H9 (cell line): ENCODE measurements around the gene CDO1. TPM values are rescaled to one million over a fixed set of nuclear protein-coding genes. Genes with fewer than 3 reads are reported as not detected.

Experiments
- DNase-seq: peaks from one replicate; pipeline ENCODE4 v3.0.0-alpha.2; 2017
- H2AFZ ChIP-seq: one replicate; pipeline ENCODE4 v1.6.1; 2013; ENCODE audit warnings: mild to moderate bottlenecking, low read length, control low read depth, moderate library complexity
- H2AK5ac ChIP-seq: 2 replicates; pipeline ENCODE4 v1.6.1; 2013; ENCODE audit warnings: low read length, control low read depth, mixed read lengths; ENCODE audit not compliant: insufficient read length
- H2BK120ac ChIP-seq: one replicate; pipeline ENCODE4 v1.6.1; 2013; ENCODE audit warnings: low read depth, mild to moderate bottlenecking, low read length, control low read depth, inconsistent platforms; ENCODE audit not compliant: poor library complexity, severe bottlenecking
- H2BK12ac ChIP-seq: 2 replicates; pipeline ENCODE4 v1.6.1; 2013; ENCODE audit warnings: low read length, control low read depth, mixed read lengths, low read depth; ENCODE audit not compliant: insufficient read length
- H2BK15ac ChIP-seq: 2 replicates; pipeline ENCODE4 v1.6.1; 2013; ENCODE audit warnings: low read depth, low read length, control low read depth
- H2BK20ac ChIP-seq: one replicate; pipeline ENCODE4 v1.6.1; 2013; ENCODE audit warnings: low read depth, mild to moderate bottlenecking, low read length, control low read depth, inconsistent platforms; ENCODE audit not compliant: poor library complexity, severe bottlenecking
- H2BK5ac ChIP-seq: 2 replicates; pipeline ENCODE4 v1.6.1; 2013; ENCODE audit warnings: low read length, control low read depth, mixed read lengths; ENCODE audit not compliant: insufficient read length
- H3K14ac ChIP-seq: 2 replicates; pipeline ENCODE4 v1.6.1; 2013; ENCODE audit warnings: low read length, control low read depth; ENCODE audit not compliant: insufficient read depth
- H3K18ac ChIP-seq: 2 replicates; pipeline ENCODE4 v1.6.1; 2013; ENCODE audit warnings: low read depth, mild to moderate bottlenecking, mixed read lengths, low read length, control low read depth; ENCODE audit not compliant: insufficient read length
- H3K23ac ChIP-seq: 2 replicates; pipeline ENCODE4 v1.6.1; 2013; ENCODE audit warnings: low read length, control low read depth, mixed read lengths, low read depth; ENCODE audit not compliant: insufficient read length
- H3K23me2 ChIP-seq: 2 replicates; pipeline ENCODE4 v1.6.1; 2013; ENCODE audit warnings: low read depth, mild to moderate bottlenecking, mixed read lengths, low read length, control low read depth; ENCODE audit not compliant: insufficient read length, poor library complexity, severe bottlenecking
- H3K27ac ChIP-seq: 2 replicates; pipeline ENCODE4 v1.5.1; 2013; ENCODE audit warnings: low read length, control low read depth, mixed read lengths, low read depth; ENCODE audit not compliant: insufficient read length
- H3K27me3 ChIP-seq: 2 replicates; pipeline ENCODE4 v1.6.1; 2013; ENCODE audit warnings: low read length, control low read depth, inconsistent platforms; ENCODE audit not compliant: insufficient read depth
- H3K4ac ChIP-seq: 2 replicates; pipeline ENCODE4 v1.6.1; 2013; ENCODE audit warnings: low read depth, mild to moderate bottlenecking, control low read depth, inconsistent platforms, low read length, moderate library complexity
- H3K4me1 ChIP-seq: 2 replicates; pipeline ENCODE4 v1.6.1; 2013; ENCODE audit warnings: low read length, control low read depth, inconsistent platforms; ENCODE audit not compliant: insufficient read depth
- H3K4me2 ChIP-seq: 2 replicates; pipeline ENCODE4 v1.6.1; 2013; ENCODE audit warnings: low read length, control low read depth, mixed read lengths; ENCODE audit not compliant: insufficient read length, insufficient read depth
- H3K56ac ChIP-seq: 2 replicates; pipeline ENCODE4 v1.6.1; 2013; ENCODE audit warnings: low read depth, mild to moderate bottlenecking, mixed read lengths, low read length, control low read depth; ENCODE audit not compliant: insufficient read length
- H3K79me1 ChIP-seq: 2 replicates; pipeline ENCODE4 v1.6.1; 2013; ENCODE audit warnings: low read depth, mild to moderate bottlenecking, moderate library complexity, low read length, control low read depth, inconsistent platforms; ENCODE audit not compliant: insufficient read depth, poor library complexity, severe bottlenecking
- H3K79me2 ChIP-seq: 2 replicates; pipeline ENCODE4 v1.6.1; 2013; ENCODE audit warnings: low read length, control low read depth, inconsistent platforms; ENCODE audit not compliant: insufficient read depth
- H3K9ac ChIP-seq: 2 replicates; pipeline ENCODE4 v1.6.1; 2013; ENCODE audit warnings: low read length, control low read depth, mixed read lengths; ENCODE audit not compliant: insufficient read length; ENCODE audit errors: extremely low read depth
- H3K9me3 ChIP-seq: one replicate; pipeline ENCODE4 v1.6.1; 2013; ENCODE audit warnings: low read depth, low read length, inconsistent platforms; ENCODE audit not compliant: control insufficient read depth
- H3T11ph ChIP-seq: one replicate; pipeline ENCODE4 v1.6.1; 2013; ENCODE audit warnings: mild to moderate bottlenecking, low read length, control low read depth, inconsistent platforms
- H4K20me1 ChIP-seq: one replicate; pipeline ENCODE4 v1.6.1; 2013; ENCODE audit not compliant: control insufficient read depth, insufficient read length, insufficient read depth
- H4K5ac ChIP-seq: 2 replicates; pipeline ENCODE4 v1.6.1; 2013; ENCODE audit warnings: low read depth, mild to moderate bottlenecking, mixed read lengths, low read length, control low read depth; ENCODE audit not compliant: insufficient read length
- H4K8ac ChIP-seq: replicated peaks from 2 replicates; pipeline ENCODE4 v1.6.1; 2013; ENCODE audit warnings: low read length, control low read depth, mixed read lengths, low read depth; ENCODE audit not compliant: insufficient read length
- H4K91ac ChIP-seq: 2 replicates; pipeline ENCODE4 v1.6.1; 2013; ENCODE audit warnings: low read depth, mild to moderate bottlenecking, moderate library complexity, mixed read lengths, low read length, control low read depth; ENCODE audit not compliant: insufficient read length
- H3K27ac Mint-ChIP-seq, 3 experiments: 2 replicates in 2 of 3; 3 replicates in 1 of 3; pipeline ENCODE4 v1.8.0; 2020 to 2021; ENCODE audit warnings: mixed read lengths in 3 of 3, mild to moderate bottlenecking in 1 of 3, moderate library complexity in 1 of 3
- H3K27me3 Mint-ChIP-seq: 2 replicates; pipeline ENCODE4 v1.8.0; 2021; ENCODE audit warnings: low read depth, mild to moderate bottlenecking, moderate library complexity, mixed read lengths
- H3K36me3 Mint-ChIP-seq, 3 experiments: 2 replicates in 2 of 3; 3 replicates in 1 of 3; pipeline ENCODE4 v1.8.0; 2020 to 2021; ENCODE audit warnings: low read depth in 3 of 3, mixed read lengths in 3 of 3; ENCODE audit not compliant: insufficient read depth in 1 of 3
- H3K4me1 Mint-ChIP-seq, 2 experiments: 2 replicates each; pipeline ENCODE4 v1.8.0; 2020; ENCODE audit warnings: mixed read lengths in 2 of 2
- H3K4me3 Mint-ChIP-seq, 2 experiments: 2 replicates in 1 of 2; 3 replicates in 1 of 2; pipeline ENCODE4 v1.8.0; 2020 to 2021; ENCODE audit warnings: mild to moderate bottlenecking in 2 of 2, mixed read lengths in 2 of 2, moderate library complexity in 1 of 2
- H3K9me3 Mint-ChIP-seq, 2 experiments: 2 replicates in 1 of 2; 3 replicates in 1 of 2; pipeline ENCODE4 v1.8.0; 2020; ENCODE audit warnings: mild to moderate bottlenecking in 2 of 2, mixed read lengths in 2 of 2, moderate library complexity in 1 of 2
- CTCF ChIP-seq: fragments of 200-600 bp; sonication (generic); conservative IDR thresholded peaks from 3 replicates; pipeline ENCODE4 v1.8.0; 2021; ENCODE audit warnings: antibody characterized with exemption, mild to moderate bottlenecking
- WGBS: extraction: QIAGEN DNeasy Blood & Tissue Kit; methylation state at CpG from one replicate; pipeline ENCODE4 v1.1.7; 2013; ENCODE audit warnings: missing lambda C conversion rate, low lambda C conversion rate, mixed read lengths; ENCODE audit not compliant: insufficient read length; ENCODE audit errors: extremely low coverage; 5-methylcytosine and 5-hydroxymethylcytosine counted together
- total RNA-seq: library from RNA; stranded (reverse); gene quantifications from 2 replicates; pipeline ENCODE4 v1.2.1, GENCODE V29; 2021

Gene CDO1
- total RNA-seq, 1 experiment from 2014 or later, result 11.2 TPM

GRCh38 chr5:115858396-115858795 is 41.9 kb upstream of the CDO1 start:
- Histone ChIP-seq H2BK5ac (no peak overlapping the region), H2BK15ac (no peak overlapping the region), H3K79me2 (peaks cover 2% of the 10 kb centered on the region; the same call in 1 of the 2 replicates), H2BK20ac (no peak overlapping the region), H4K8ac (no peak overlapping the region), H3K9ac (no peak overlapping the region), H3K79me1 (peaks cover 3% of the 10 kb centered on the region), H3K23me2 (no peaks in the 10 kb centered on the region), H2BK12ac (no peak overlapping the region), H2AFZ (no peak overlapping the region), H3K27me3 (no peaks in the 10 kb centered on the region), H3K56ac (no peak overlapping the region), H3T11ph (no peak overlapping the region), H3K4me1 (no peaks in the 10 kb centered on the region), H3K4ac (no peak overlapping the region), H3K9me3 (no peaks in the 10 kb centered on the region), H4K20me1 (no peaks in the 10 kb centered on the region), H3K18ac (no peak overlapping the region), H3K4me2 (no peak overlapping the region), H3K27ac (no peak overlapping the region), H2AK5ac (no peak overlapping the region), H3K14ac (no peak overlapping the region), H4K91ac (no peak overlapping the region), H2BK120ac (no peak overlapping the region), H3K23ac (no peak overlapping the region), H4K5ac (no peak overlapping the region)
- no CpG with 5 or more reads among the region's 3 CpGs for WGBS
- no peaks in the 10 kb centered on the region for H3K27me3 Mint-ChIP-seq
- DNase-seq, result no peak
- peak overlapping the region in 2 of 3 experiments; percentile 63 to 65; a peak in 2 of 7 replicates for H3K27ac Mint-ChIP-seq
- peaks cover 25 to 31% of the 10 kb centered on the region in 2 experiments for H3K4me1 Mint-ChIP-seq
- TF ChIP-seq CTCF, result no peak
- H3K36me3 Mint-ChIP-seq, result peaks cover 0 to 19% (median 3%) of the 10 kb centered on the region in 3 experiments; a peak in 6 of 7 replicates
- H3K4me3 Mint-ChIP-seq, result no peak overlapping the region
- H3K9me3 Mint-ChIP-seq, result peaks cover 6 to 7% of the 10 kb centered on the region in 2 experiments
